ENCODE data around the gene SLC25A45. TPM values are rescaled to one million over a fixed set of nuclear protein-coding genes. Genes with fewer than 3 reads are reported as not detected.
A peak's percentile ranks its signal among the peaks of the same experiment; 100 is the strongest.
"Not testable (repeated sequence)": the region's sequence is repeated elsewhere in the genome, so short reads cannot be mapped to it uniquely, and the experiment has no call there.

The SLC25A45 gene
- total and polyA plus RNA-seq, 12 donors = 3.1 to 12.2 (median 8.3) TPM

GRCh38 chr11:65415499-65416340 is 33.3 kb upstream of the SLC25A45 start:
- H3K9me3 ChIP-seq = no peaks in the 10 kb centered on the region
- intact Hi-C loops (cut with DNase I) = loop anchor here (1.0 to 10.0 kb wide), 14 partner anchors 17 to 99 kb away; partner anchors contain the start of gene SLC25A45 (in 6 of the 10)
- DNase-seq (no peak), ATAC-seq (no peak)
- peak overlapping the region in 9 of 10 donors; percentile 30 to 95 (median 81) for H3K4me3 ChIP-seq
- WGBS, 2 donors = 62 to 65% methylated on average over 11 of the region's 11 CpGs
- peaks cover 0 to 34% (median 5%) of the 10 kb centered on the region in 9 donors for H3K36me3 ChIP-seq
- TF ChIP-seq CTCF (IDR thresholded peaks at IDR 0.05) = no peak
- H3K27ac ChIP-seq = peak overlapping the region in 8 of 10 donors; percentile 99 to 100 (median 100)
- peaks cover 33 to 74% (median 65%) of the 10 kb centered on the region in 9 donors for H3K4me1 ChIP-seq
- no peaks in the 10 kb centered on the region for H3K27me3 ChIP-seq

- WGBS, 2 donors = 84 to 87% methylated on average over 11 of the region's 11 CpGs
- Histone ChIP-seq H3K36me3 (peaks cover 0 to 42% (median 7%) of the 10 kb centered on the region in 9 donors), H3K4me1 (peaks cover 26 to 66% (median 57%) of the 10 kb centered on the region in 9 donors), H3K9me3 (no peaks in the 10 kb centered on the region), H3K27me3 (no peaks in the 10 kb centered on the region), H3K27ac (no peak overlapping the region), H3K4me3 (no peak overlapping the region)
- no peak for DNase-seq
- ATAC-seq = no peak
- TF ChIP-seq CTCF (IDR thresholded peaks at IDR 0.05) = no peak
- intact Hi-C loops (cut with DNase I) = loop anchor here in 9 of 10 donors (1.0 to 10.0 kb wide), 9 partner anchors 33 to 100 kb away; partner anchors contain the start of gene SLC25A45 (in 3 of the 9)
Observed at GRCh38 chr11:65414776-65415498, 32.5 kb upstream of the SLC25A45 start.

DNA sequence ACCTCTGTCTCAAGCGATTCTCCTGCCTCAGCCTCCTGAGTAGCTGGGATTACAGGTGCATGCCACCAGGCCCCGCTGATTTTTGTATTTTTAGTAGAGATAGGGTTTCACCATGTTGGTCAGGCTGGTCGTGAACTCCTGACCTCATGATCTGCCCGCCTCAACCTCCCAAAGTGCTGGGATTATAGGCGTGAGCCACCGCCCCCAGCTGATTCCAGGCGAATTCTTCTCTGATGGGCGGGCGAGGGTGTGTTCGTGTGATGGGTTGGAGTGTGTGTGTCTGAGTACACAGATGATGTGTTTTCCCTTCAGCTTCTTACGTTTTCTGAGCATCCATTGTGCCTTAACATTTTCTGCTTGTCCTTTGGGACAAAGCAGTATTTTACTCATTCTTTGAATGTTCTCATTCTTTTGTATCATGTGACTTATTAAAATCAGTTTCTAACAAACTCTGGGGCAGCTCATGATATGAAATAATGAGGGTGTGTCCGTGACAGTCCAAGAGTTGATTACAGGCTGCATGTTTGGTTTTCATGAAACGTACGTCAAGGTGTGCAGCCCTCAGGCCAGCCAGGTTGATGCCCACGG is 30.7 kb upstream of the SLC25A45 start:
- WGBS, 2 donors = 88% methylated on average over 15 of the region's 15 CpGs
- not testable (repeated sequence) for DNase-seq, ATAC-seq, H3K4me3 ChIP-seq, H3K27me3 ChIP-seq, H3K9me3 ChIP-seq
- intact Hi-C loops (cut with DNase I) = loop anchor here in 2 of 10 donors (5.0 to 10.0 kb wide), 3 partner anchors 36 to 62 kb away; no protein-coding TSS in a partner anchor
- Histone ChIP-seq H3K36me3 (peaks cover 0 to 60% (median 22%) of the 10 kb centered on the region in 9 donors), H3K27ac (peak overlapping the region in 9 of 10 donors; percentile 43 to 77 (median 60)), H3K4me1 (peaks cover 20 to 51% (median 44%) of the 10 kb centered on the region in 9 donors)

- 55% methylated on average over 24 of the region's 24 CpGs for WGBS, 2 donors
- Histone ChIP-seq H3K4me1 (peaks cover 15 to 46% (median 37%) of the 10 kb centered on the region in 9 donors), H3K27ac (peak overlapping the region in 9 of 10 donors; percentile 43 to 77 (median 64)), H3K36me3 (peaks cover 0 to 67% (median 23%) of the 10 kb centered on the region in 9 donors), H3K27me3 (no peaks in the 10 kb centered on the region), H3K4me3 (no peak overlapping the region), H3K9me3 (no peaks in the 10 kb centered on the region)
- DNase-seq = peak in 1 of 2 donors; percentile 24
- no peak for TF ChIP-seq CTCF (IDR thresholded peaks at IDR 0.05)
- intact Hi-C loops (cut with DNase I) = loop anchor here in 2 of 10 donors (5.0 to 10.0 kb wide), 3 partner anchors 35 to 62 kb away; no protein-coding TSS in a partner anchor
- ATAC-seq = no peak
Observed at GRCh38 chr11:65412271-65413076, 30.0 kb upstream of the SLC25A45 start.

Data from heart right ventricle (tissue), 16 donors.